ENCODE data around the gene GRIN1.

The GRIN1 gene

DNA sequence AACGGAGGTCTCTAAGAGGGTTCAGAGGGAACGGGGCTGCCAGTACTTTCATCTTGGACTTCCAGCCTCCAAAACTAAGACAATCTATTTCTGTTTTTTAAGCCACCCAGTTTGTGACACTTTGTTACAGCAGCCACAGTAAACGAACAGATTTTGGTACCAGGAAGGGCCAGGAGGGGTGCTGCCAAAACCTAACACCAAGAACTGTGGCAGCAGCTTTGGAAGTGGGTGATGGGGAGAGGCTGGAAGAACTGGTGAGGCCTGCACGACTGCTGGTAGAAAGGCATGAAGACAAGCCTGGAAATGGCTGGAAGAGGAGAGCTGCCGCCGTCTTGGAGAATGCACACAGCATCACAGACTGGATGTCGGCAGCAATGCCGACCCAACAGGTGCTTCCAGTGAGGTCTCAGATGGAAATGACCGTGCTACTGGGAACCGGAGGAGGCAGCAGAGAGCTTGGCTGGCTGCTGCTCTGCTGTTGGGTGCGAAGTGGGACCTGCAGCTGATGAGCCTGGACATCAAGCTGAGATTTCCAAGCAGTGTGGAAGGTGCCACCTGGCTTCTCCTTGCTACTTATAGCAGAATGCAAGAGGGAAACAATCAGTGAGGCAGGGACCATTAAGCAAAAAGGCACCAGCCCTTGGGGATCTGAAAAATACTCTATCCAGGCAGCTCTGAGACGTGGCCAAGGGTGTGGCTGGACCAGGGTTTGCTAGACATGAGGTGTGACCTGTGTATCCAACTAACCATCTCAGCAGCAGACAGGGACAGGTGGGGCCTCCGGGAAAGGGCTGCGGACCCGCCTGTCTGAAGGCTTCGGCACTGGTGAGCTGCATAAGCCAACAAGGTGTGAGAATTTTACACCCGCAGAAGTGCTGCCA is 37.6 kb downstream of the GRIN1 start:
- H3K27ac ChIP-seq (ENCODE audit: low read depth, low read length, poor library complexity, severe bottlenecking): no peak overlapping the region

GRCh38 chr9:137178201-137178938 is 39.4 kb downstream of the GRIN1 start:
- H4K20me1 ChIP-seq (ENCODE audit: insufficient read depth, low read length): no peaks in the 10 kb centered on the region
- no peak overlapping the region for H3K4me2 ChIP-seq (ENCODE audit: low read length)
- peaks cover 34% of the 10 kb centered on the region for H3K36me3 ChIP-seq (ENCODE audit: insufficient read depth, low read length)
- no peak overlapping the region for H2AFZ ChIP-seq (ENCODE audit: low read length)
- no peak overlapping the region for H3K9ac ChIP-seq (ENCODE audit: low read length)
- H3K4me1 ChIP-seq (ENCODE audit: insufficient read depth, low read length, severe bottlenecking): peaks cover 11% of the 10 kb centered on the region
- H3F3A ChIP-seq (ENCODE audit: insufficient read depth, low read length): peaks cover 4% of the 10 kb centered on the region; the same call in 1 of the 2 replicates
- H3K27ac ChIP-seq (ENCODE audit: low read depth, low read length, poor library complexity, severe bottlenecking): no peak overlapping the region
- H3K4me3 ChIP-seq (ENCODE audit: low read depth, low read length, poor library complexity, severe bottlenecking): no peak overlapping the region
- no peak for TF ChIP-seq EZH2 (IDR thresholded peaks at IDR 0.05; ENCODE audit: borderline replicate concordance, low read length)
- TF ChIP-seq, protein P1, sequence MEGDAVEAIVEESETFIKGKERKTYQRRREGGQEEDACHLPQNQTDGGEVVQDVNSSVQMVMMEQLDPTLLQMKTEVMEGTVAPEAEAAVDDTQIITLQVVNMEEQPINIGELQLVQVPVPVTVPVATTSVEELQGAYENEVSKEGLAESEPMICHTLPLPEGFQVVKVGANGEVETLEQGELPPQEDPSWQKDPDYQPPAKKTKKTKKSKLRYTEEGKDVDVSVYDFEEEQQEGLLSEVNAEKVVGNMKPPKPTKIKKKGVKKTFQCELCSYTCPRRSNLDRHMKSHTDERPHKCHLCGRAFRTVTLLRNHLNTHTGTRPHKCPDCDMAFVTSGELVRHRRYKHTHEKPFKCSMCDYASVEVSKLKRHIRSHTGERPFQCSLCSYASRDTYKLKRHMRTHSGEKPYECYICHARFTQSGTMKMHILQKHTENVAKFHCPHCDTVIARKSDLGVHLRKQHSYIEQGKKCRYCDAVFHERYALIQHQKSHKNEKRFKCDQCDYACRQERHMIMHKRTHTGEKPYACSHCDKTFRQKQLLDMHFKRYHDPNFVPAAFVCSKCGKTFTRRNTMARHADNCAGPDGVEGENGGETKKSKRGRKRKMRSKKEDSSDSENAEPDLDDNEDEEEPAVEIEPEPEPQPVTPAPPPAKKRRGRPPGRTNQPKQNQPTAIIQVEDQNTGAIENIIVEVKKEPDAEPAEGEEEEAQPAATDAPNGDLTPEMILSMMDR (IDR thresholded peaks at IDR 0.05; ENCODE audit: low read length): no peak
- no peaks in the 10 kb centered on the region for H3K79me2 ChIP-seq (ENCODE audit: insufficient read depth, low read length)
- H3K9me2 ChIP-seq (ENCODE audit: low read depth, low read length): no peaks in the 10 kb centered on the region
- H3K27me3 ChIP-seq (ENCODE audit: insufficient read depth, low read length): 0 out of 2 replicates have a peak, but pooled peaks cover 3% of the 10 kb centered on the region
- no peaks in the 10 kb centered on the region for H3K9me3 ChIP-seq (ENCODE audit: low read length)

More for the DNA sequence above, 37.6 kb downstream of the GRIN1 start:
- Histone ChIP-seq H3K9me3 (ENCODE audit: low read length) (no peaks in the 10 kb centered on the region), H3F3A (ENCODE audit: insufficient read depth, low read length) (peaks cover 4% of the 10 kb centered on the region; the same call in 1 of the 2 replicates), H3K4me1 (ENCODE audit: insufficient read depth, low read length, severe bottlenecking) (peaks cover 11% of the 10 kb centered on the region), H3K79me2 (ENCODE audit: insufficient read depth, low read length) (no peaks in the 10 kb centered on the region), H3K36me3 (ENCODE audit: insufficient read depth, low read length) (peaks cover 20% of the 10 kb centered on the region), H3K9me2 (ENCODE audit: low read depth, low read length) (no peaks in the 10 kb centered on the region), H3K4me2 (ENCODE audit: low read length) (no peak overlapping the region), H2AFZ (ENCODE audit: low read length) (no peak overlapping the region), H3K27me3 (ENCODE audit: insufficient read depth, low read length) (peaks cover 3% of the 10 kb centered on the region; the same call in 1 of the 2 replicates), H3K9ac (ENCODE audit: low read length) (no peak overlapping the region), H3K4me3 (ENCODE audit: low read depth, low read length, poor library complexity, severe bottlenecking) (no peak overlapping the region), H4K20me1 (ENCODE audit: insufficient read depth, low read length) (no peaks in the 10 kb centered on the region)
- TF ChIP-seq, protein P1 (IDR thresholded peaks at IDR 0.05; ENCODE audit: low read length): peak; percentile 73
- no peak for TF ChIP-seq EZH2 (IDR thresholded peaks at IDR 0.05; ENCODE audit: borderline replicate concordance, low read length)

- Histone ChIP-seq H3F3A (ENCODE audit: insufficient read depth, low read length) (peaks cover 4% of the 10 kb centered on the region; the same call in 1 of the 2 replicates), H3K36me3 (ENCODE audit: insufficient read depth, low read length) (peaks cover 41% of the 10 kb centered on the region), H3K27me3 (ENCODE audit: insufficient read depth, low read length) (0 out of 2 replicates have a peak, but pooled peaks cover 3% of the 10 kb centered on the region), H4K20me1 (ENCODE audit: insufficient read depth, low read length) (no peaks in the 10 kb centered on the region), H3K27ac (ENCODE audit: low read depth, low read length, poor library complexity, severe bottlenecking) (no peak overlapping the region), H3K4me2 (ENCODE audit: low read length) (no peak overlapping the region), H3K9ac (ENCODE audit: low read length) (no peak overlapping the region), H3K9me3 (ENCODE audit: low read length) (no peaks in the 10 kb centered on the region), H3K79me2 (ENCODE audit: insufficient read depth, low read length) (no peaks in the 10 kb centered on the region), H3K4me1 (ENCODE audit: insufficient read depth, low read length, severe bottlenecking) (peaks cover 11% of the 10 kb centered on the region), H3K9me2 (ENCODE audit: low read depth, low read length) (no peaks in the 10 kb centered on the region), H3K4me3 (ENCODE audit: low read depth, low read length, poor library complexity, severe bottlenecking) (no peak overlapping the region), H2AFZ (ENCODE audit: low read length) (no peak overlapping the region)
- TF ChIP-seq EZH2 (IDR thresholded peaks at IDR 0.05; ENCODE audit: borderline replicate concordance, low read length): no peak
- TF ChIP-seq, protein P1 (IDR thresholded peaks at IDR 0.05; ENCODE audit: low read length): no peak
Observed at GRCh38 chr9:137178939-137179630, 40.1 kb downstream of the GRIN1 start.

Data from OCI-LY1 (cell line).